Osteocyte (in vitro differentiated cells): ENCODE data around the gene RBM11. TPM values are rescaled to one million over a fixed set of nuclear protein-coding genes. Genes with fewer than 3 reads are reported as not detected.

Experiments
- DNase-seq: peaks from one replicate; pipeline ENCODE4 v3.0.0; 2021; ENCODE audit warnings: mixed read lengths; ENCODE audit not compliant: unreplicated experiment; ENCODE audit errors: extremely low spot score
- H3K27ac Mint-ChIP-seq: one replicate; pipeline ENCODE4 v1.8.0; 2021; ENCODE audit warnings: mild to moderate bottlenecking, mixed read lengths; ENCODE audit not compliant: unreplicated experiment
- H3K27me3 Mint-ChIP-seq: one replicate; pipeline ENCODE4 v1.8.0; 2021; ENCODE audit warnings: mixed read lengths; ENCODE audit not compliant: unreplicated experiment
- H3K36me3 Mint-ChIP-seq: one replicate; pipeline ENCODE4 v1.8.0; 2021; ENCODE audit warnings: mixed read lengths; ENCODE audit not compliant: unreplicated experiment
- H3K4me1 Mint-ChIP-seq: one replicate; pipeline ENCODE4 v1.8.0; 2021; ENCODE audit warnings: mixed read lengths; ENCODE audit not compliant: unreplicated experiment
- H3K4me3 Mint-ChIP-seq: one replicate; pipeline ENCODE4 v1.8.0; 2021; ENCODE audit warnings: mild to moderate bottlenecking, moderate library complexity, mixed read lengths; ENCODE audit not compliant: unreplicated experiment
- H3K9me3 Mint-ChIP-seq: one replicate; pipeline ENCODE4 v1.8.0; 2021; ENCODE audit warnings: mixed read lengths; ENCODE audit not compliant: unreplicated experiment
- total RNA-seq: library from RNA; stranded (reverse); gene quantifications from 2 replicates; pipeline ENCODE4 v1.2.1, GENCODE V29; 2021
- TF ChIP-seq, protein P1 (sequence below): fragments of 200-600 bp; sonication (generic); IDR thresholded peaks from 2 replicates; pipeline ENCODE4 v1.5.0; 2021; ENCODE audit warnings: antibody characterized with exemption, mild to moderate bottlenecking, moderate library complexity

RBM11 gene
- total RNA-seq, 1 donor from 2014 or later = not detected

DNA sequence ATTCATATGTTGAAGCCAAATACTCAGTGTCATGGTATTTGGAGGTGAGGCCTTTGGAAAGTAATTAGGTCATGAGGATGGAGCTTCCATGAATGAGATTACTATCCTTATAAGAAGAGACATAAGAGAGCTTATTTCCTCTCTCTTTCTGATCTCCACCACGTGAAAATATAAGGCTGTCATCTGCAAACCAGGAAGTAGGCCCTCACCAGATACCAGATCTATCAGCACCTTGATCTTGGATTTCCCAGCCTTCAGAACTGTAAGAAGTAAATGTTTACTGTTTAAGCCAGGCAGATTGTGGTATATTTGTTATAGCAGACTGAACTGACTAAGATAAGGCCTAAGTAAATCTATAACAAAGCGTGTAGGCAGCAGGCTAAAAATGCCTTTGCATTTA lies 25.3 kb downstream of the RBM11 start:
- TF ChIP-seq, protein P1, sequence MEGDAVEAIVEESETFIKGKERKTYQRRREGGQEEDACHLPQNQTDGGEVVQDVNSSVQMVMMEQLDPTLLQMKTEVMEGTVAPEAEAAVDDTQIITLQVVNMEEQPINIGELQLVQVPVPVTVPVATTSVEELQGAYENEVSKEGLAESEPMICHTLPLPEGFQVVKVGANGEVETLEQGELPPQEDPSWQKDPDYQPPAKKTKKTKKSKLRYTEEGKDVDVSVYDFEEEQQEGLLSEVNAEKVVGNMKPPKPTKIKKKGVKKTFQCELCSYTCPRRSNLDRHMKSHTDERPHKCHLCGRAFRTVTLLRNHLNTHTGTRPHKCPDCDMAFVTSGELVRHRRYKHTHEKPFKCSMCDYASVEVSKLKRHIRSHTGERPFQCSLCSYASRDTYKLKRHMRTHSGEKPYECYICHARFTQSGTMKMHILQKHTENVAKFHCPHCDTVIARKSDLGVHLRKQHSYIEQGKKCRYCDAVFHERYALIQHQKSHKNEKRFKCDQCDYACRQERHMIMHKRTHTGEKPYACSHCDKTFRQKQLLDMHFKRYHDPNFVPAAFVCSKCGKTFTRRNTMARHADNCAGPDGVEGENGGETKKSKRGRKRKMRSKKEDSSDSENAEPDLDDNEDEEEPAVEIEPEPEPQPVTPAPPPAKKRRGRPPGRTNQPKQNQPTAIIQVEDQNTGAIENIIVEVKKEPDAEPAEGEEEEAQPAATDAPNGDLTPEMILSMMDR = no peak
- H3K4me3 Mint-ChIP-seq = no peak overlapping the region

DNA sequence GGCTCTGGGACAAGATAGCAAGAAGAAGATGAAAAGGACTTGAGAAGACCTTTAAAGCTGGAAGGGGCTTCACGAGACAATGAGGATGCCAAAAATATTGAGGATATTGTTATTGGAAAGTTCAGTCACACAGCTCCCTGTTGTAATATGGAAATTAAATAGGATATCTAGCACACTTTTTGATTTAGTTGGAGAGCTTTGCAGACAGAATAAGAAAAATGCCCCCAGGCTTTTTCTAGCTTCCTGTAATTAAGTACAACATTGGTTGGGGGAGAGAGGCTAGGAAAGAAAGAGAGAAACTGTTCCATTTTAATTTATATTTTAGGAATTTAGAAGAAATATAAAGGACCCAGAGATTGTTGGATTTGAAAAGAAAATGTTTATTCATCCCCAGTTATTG lies 27.5 kb downstream of the RBM11 start:
- no peak overlapping the region for H3K27ac Mint-ChIP-seq
- no peaks in the 10 kb centered on the region for H3K36me3 Mint-ChIP-seq
- H3K27me3 Mint-ChIP-seq = no peaks in the 10 kb centered on the region
- peaks cover 37% of the 10 kb centered on the region for H3K9me3 Mint-ChIP-seq
- DNase-seq = no peak
- TF ChIP-seq, protein P1 = no peak
- H3K4me1 Mint-ChIP-seq = no peaks in the 10 kb centered on the region
- H3K4me3 Mint-ChIP-seq = no peak overlapping the region

More for the DNA sequence above, 25.3 kb downstream of the RBM11 start:
- Mint-ChIP-seq H3K4me1 (no peaks in the 10 kb centered on the region), H3K27ac (no peak overlapping the region), H3K27me3 (no peaks in the 10 kb centered on the region), H3K9me3 (peaks cover 25% of the 10 kb centered on the region), H3K36me3 (no peaks in the 10 kb centered on the region)
- no peak for DNase-seq

DNA sequence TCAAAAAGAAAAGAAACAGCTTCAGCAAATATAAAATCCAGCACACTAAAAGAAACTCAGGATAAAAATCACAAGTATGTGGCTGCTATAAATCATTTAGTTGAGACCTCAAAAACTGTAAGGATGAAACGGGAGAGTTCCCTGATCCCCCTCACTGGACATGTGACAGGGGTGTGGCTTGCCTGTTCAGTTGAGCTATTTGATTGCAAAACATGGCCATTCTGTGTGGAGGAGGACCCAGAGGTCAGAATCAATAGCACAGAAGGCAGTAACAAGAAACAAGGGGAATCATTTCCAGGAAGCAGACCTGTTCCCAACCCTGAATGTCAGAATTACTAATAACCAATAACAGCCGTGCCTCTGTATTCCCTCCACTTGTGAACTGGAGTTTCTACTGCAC lies 27.9 kb downstream of the RBM11 start:
- H3K9me3 Mint-ChIP-seq = peaks cover 41% of the 10 kb centered on the region
- H3K4me1 Mint-ChIP-seq = no peaks in the 10 kb centered on the region
- H3K4me3 Mint-ChIP-seq = no peak overlapping the region
- no peaks in the 10 kb centered on the region for H3K36me3 Mint-ChIP-seq
- TF ChIP-seq, protein P1 = no peak
- no peak overlapping the region for H3K27ac Mint-ChIP-seq
- no peaks in the 10 kb centered on the region for H3K27me3 Mint-ChIP-seq
- no peak for DNase-seq

DNA sequence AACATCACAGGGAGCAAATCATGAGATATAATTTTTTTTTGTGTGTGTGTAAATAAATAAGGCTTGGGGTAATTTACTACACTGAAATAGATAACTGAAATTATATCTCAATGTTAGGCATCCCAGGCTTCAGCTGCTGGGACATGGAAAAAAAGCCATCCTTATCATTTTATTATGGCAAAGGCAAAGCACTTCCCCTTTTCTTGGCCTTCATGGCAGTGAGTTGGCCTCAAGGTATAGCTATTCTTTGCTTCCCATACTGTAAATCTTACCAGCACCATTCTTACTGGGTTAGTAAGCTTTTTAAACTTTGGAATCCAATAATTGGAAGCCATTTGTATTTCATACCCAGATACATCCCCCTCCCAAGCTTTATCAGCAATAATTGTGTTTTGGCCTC lies 29.0 kb downstream of the RBM11 start:
- H3K9me3 Mint-ChIP-seq = peaks cover 41% of the 10 kb centered on the region
- DNase-seq = no peak
- H3K36me3 Mint-ChIP-seq = no peaks in the 10 kb centered on the region
- no peak overlapping the region for H3K27ac Mint-ChIP-seq
- TF ChIP-seq, protein P1 = no peak
- no peak overlapping the region for H3K4me3 Mint-ChIP-seq
- H3K27me3 Mint-ChIP-seq = no peaks in the 10 kb centered on the region
- H3K4me1 Mint-ChIP-seq = no peaks in the 10 kb centered on the region

DNA sequence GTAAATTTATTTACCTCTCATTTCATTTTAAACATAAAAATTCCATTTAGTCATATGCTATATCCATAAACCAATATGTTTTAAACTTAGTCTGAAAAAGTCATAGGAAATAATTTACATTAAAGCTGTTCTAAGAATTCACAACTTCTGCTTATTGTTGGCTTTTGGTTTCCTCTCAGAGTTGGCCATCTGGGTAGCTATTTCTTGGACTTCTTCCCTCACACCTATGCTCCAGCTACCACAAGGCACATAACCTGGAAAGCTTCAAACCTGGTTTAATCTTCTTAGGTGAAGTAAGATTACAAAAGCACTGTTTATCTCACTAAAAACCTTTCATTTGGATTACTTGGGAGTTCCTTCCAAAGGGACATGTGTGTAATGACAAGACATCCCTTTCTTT lies 29.8 kb downstream of the RBM11 start:
- H3K36me3 Mint-ChIP-seq = no peaks in the 10 kb centered on the region
- no peak overlapping the region for H3K27ac Mint-ChIP-seq
- DNase-seq = no peak
- H3K9me3 Mint-ChIP-seq = peaks cover 43% of the 10 kb centered on the region
- TF ChIP-seq, protein P1 = no peak
- H3K27me3 Mint-ChIP-seq = no peaks in the 10 kb centered on the region
- H3K4me1 Mint-ChIP-seq = no peaks in the 10 kb centered on the region
- no peak overlapping the region for H3K4me3 Mint-ChIP-seq
